GM19467 (cell line): ENCODE results near the gene OGFOD2.

Source experiments
- ATAC-seq: cut with Tn5 transposase; IDR thresholded peaks from one replicate; pipeline ENCODE4 v1.9.1; 2021; ENCODE audit warnings: mild to moderate bottlenecking, moderate library complexity; ENCODE audit not compliant: unreplicated experiment

The OGFOD2 gene

GRCh38 chr12:122951406-122951805 is 23.6 kb upstream of the OGFOD2 start:
- no peak for ATAC-seq

DNA sequence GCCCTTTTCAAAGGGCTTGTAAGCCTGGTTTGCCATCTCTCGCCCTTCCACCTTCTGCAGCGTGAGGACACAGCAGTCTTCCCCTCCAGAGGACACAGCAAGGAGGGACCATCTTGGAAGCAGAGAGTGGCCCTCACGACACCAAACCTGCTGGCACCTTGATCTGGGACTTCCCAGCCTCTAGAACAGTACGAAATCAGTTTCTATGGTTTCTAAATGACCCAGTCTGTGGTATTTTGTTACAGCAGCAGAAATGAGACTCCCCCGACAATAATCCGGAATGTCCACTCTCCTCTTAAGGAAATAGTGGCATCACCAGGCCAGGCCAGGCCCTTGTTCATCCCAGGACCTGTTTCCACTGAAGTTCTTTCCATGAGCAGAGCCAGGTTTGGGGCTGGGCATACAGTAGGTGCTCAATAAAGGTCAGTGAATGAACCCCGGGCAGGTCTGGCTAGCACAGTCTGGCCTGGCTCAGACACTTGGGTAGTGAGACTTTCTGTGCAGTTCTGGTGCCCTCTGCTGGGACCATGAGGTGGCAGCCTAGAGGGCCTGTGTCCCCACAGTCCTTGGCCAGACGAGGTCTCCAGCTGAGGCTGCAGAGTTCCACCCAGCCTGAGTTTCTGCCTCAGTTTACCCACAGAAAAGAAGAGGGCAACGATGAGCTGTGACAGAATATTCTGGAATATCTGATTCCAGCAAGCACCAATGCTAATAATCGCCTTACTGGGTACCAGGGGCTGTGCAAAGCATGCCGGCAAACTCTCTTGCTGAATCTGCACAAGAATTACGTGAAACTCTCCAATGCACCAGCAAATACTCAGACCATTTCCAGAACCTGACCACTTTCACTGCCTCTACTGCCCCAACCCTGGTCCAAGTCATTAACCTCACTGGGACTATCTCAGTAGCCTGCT is 22.8 kb upstream of the OGFOD2 start:
- peak; percentile 56 for ATAC-seq

DNA sequence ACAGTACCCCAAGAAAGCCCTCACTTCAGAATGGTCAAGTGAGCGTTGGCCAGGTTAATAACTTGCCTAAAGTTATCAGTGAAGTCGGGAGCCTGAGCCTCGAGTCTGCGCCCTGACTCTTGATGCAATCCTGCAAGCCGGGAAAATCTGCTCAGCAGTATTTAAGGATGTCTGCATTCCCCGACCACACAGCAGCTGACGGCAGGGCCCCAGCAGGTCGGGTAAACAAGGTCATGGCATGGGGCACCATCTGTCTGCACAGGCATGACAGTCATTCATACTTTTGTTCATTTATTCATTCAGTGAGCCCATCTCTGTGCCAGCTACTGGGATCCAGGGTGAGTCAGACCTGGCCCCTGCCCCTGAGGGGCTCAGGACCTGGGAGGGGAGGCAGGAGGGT is 19.9 kb upstream of the OGFOD2 start:
- ATAC-seq: no peak

DNA sequence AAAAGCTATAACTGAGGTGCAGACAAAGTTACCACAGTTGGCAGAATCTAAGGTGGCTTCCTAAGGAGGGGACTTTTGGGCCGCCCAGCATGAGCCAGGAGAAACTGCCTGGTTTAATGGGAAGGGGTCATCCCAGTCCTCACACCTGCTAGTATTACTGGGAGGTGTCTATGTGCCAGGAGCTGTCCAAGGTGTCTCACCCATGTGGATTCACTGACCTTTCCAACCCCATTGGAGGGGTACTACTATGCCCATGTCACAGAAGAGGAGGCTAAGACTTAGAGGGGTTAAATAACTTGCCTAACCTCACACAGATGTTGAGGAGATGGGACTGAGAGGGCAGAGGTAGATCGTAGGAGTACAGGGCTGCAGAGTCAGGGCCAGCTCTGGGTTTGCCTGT is 19.0 kb upstream of the OGFOD2 start:
- no peak for ATAC-seq

DNA sequence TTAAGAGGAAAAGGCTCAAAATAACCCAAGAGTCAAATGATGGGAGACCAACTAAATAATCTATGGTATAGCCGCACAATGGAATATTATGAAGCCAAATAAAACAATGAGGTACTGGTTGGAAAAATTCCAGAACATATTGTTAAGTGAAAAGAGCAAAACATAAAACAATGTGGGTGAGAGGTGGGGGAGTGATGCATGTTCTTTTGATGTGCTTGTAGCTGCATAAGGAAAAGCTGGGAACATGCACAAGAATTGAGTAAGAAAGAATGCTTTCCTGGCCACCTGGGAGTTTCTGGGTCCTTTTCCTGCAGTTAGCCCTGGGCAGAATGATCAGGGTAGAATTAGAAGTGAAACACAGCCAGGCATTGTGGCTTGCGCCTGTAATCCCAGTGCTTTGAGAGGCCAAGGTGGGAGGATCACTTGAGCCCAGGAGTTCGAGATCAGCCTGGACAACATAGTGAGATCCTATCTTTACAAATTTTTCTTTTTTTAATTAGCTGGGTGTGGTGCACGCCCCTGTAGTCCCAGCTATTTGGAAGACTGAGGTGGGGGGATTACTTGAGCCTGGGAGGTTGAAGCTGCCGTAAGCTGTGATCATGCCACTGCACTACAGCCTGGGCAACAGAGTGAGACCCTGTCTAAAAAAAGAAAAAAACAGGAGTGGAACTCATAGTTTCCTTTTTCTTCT is 16.7 kb upstream of the OGFOD2 start:
- ATAC-seq: no peak

GRCh38 chr12:122959566-122960192 is 15.4 kb upstream of the OGFOD2 start:
- ATAC-seq: no peak

- ATAC-seq: no peak
Observed at GRCh38 chr12:122960193-122960569, 14.9 kb upstream of the OGFOD2 start.

DNA sequence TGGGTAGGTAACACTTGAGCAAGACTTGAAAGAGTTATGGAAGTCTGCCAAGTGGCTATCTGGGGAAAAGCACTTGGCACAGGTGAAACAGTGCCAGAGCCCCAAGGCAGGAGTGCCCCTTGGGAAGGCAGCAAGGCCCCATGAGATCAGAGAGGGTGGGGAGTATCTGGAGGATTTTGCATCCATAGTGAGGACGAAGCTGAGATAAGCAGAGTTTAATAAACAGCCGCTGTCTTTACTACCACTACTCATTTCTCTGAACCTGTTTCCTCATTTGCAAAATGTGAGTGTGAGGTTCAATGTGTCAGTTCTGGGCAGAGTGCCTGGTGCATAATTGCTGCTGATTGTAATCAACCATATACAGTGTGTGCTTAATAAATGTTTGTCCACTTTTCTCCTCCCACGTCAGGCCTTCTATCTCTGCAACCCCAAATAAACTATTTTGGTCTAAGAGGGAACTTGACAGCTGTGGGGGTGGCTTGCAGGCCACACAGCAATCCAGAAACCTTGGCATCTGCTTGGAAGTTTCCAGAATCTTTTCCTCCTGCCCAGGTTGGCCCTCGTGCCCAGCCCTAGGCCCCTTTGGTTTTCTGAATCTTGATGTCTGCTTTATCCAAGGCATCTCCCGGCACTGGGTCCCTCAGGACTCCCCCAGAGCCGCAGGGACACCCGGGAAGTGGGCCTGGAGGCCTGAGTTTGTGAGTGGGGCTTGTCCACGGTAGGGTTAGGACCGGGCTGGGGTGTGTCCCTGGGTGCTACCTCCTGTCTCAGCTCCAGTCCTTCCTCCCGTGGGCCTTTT is 13.3 kb upstream of the OGFOD2 start:
- no peak for ATAC-seq

DNA sequence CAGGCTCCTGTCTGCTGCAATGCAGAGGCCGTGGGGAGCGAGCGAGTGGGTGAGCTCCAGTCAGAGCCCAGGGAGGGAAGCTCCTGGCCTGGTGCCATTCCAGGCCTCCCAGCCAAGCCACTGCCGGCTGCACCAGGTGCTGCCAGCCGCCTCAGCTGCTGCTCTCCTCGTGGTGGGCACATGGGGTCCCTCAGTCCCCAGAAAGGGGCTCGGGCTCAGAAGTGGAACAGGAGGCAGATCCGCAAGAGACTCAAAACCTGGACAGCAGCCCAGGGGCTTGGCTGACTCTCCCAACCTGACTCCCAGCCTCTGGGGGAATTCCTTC is 11.1 kb upstream of the OGFOD2 start:
- ATAC-seq: no peak

DNA sequence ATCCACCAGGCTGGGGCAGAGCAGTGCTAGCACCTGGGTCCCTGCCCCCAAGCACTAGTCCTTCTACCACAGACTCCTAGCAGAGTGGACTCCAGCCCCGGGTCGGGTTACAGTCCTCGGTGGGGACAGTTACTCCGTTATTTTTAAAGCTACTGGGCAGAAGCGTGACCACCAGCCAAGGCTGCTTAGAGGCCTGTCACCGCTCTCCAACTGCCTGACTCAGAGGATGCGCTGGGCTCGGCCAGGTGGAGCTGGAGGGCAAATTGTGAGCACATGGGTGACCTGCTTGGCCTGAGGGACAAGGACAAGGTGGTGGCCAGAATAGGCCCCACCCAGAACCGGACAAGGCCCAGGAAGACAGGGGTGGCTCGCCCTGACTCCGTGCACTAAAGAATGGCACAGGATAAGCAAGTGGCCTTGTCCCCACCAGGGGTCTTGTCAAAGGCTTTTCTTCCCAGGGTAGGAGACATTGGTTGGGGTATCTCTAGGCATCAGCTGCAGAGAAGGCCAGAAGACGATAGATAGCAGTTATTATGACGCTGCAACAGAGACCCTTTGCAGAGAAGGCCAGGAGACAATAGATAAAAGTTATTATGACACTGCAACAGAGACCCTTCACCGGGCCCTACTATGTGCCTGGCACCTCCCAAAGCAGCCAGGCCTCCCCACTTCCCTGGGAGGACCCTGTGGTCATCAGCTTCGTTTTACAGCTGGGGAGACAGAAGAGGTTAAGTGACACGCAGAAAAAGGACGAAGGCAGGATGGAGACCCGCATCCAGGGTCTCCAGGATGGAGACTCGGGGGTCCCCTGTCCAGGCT is 10.4 kb upstream of the OGFOD2 start:
- no peak for ATAC-seq

- ATAC-seq: no peak
Observed at GRCh38 chr12:122965321-122965751, 9.7 kb upstream of the OGFOD2 start.

DNA sequence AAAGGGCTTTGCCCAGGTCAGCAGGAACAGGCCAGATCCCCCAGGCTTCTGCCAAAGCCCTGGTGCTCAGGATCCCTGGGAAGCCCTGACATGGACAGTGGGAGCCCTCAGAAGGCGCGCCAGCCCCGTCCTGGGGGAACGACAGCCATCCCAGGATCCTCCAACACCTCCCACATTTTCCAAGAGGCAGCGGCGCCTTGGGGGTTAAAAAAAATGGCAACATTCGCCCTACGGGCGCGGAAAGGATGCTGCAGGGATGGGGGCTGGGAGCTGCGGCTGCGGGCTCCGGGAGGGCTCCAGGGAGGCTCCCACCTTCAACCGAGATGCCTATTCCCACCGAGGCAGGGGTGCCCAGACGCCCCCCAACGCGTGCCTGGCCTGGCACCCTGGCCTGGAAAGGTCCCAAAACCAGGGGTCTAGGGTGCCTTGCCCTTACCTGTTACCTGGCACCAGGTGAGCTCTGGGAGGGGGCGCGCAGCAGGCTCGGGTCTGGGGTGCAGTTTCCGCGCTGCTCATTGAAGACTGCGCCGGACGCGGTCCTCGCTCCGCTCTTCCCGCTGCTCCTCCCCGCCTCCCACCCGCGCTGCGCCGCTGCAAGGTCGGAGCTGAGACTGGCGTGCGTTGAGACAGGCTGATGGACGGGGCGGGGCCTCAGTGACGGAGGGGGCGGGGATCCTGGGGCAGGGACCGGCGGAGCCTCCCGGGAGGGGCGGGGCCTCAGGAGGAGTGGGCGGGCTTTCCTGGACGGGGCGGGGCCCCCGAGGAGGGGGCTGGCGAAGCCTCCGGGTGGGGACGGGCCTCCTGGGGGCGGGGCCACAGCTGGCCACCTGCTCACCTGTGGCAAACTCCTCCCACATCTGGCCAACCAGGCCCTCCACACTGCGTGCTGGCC is 8.9 kb upstream of the OGFOD2 start, which contains the start of gene ABCB9:
ABCB9 (minus strand) TSS at position 613 of the 892 bp plus-strand sequence. CDS start 6,228 bp downstream, outside the sequence.
- peak; percentile 64 for ATAC-seq

DNA sequence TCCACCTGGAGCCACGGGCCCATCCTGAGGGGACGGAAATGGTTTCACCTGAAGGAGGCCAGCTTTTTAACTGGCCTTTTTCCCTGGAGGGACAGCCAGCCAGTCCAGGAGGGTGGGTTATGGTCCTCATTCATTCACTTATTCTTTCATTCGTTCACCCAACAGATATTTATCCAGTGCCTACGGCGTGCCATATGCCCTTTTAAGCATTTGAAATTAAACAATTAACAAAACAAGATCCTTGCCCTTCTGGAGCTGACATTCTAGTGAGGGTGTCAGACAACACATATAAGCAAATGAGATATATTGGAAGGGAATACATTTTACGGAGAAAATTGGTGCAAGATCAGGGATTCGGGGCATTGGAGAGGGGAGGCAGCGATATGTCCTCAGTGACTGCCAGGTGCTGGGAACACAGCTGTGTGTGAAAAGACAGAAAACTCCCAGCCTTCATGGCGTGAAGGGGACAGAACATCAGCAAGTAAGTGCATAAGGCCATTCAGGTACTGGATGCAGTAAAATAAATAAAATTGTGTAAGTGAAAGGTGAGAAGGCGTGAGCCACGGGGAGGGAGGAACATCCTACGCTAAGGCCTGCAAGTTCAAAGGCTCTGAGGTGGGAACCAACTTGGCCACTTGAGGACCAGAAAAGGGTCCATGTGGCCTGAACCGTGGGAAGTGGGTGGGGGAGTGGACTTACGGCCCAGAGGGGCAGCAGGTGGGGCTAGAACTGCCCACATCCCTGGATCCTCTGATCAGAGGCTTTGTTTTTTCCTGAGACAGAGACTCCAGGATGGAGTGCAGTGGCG is 8.1 kb upstream of the OGFOD2 start:
- no peak for ATAC-seq

DNA sequence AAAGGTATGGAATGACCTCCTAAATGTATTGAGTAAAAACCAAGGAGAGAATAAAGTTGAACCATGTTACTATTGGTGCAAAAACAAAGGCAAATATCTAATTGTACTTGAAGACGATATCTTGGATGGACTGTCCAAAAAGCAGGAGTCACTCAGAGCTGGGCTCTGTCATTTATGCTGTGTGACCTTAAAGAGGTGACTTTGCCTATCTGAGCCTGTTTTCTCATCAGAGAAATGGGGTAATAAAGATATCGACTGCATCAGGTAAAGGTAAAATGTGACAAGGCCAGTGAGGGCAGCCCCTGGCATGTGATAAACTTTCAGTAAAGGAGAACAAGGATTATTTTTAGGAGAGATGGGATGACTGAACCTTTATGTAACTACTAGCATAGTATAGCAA is 6.9 kb upstream of the OGFOD2 start:
- ATAC-seq: no peak

- ATAC-seq: no peak
Observed at GRCh38 chr12:122969676-122970075, 5.4 kb upstream of the OGFOD2 start.

GRCh38 chr12:122974274-122974891 is 661 bp upstream of the OGFOD2 start:
- peak; percentile 68 for ATAC-seq

DNA sequence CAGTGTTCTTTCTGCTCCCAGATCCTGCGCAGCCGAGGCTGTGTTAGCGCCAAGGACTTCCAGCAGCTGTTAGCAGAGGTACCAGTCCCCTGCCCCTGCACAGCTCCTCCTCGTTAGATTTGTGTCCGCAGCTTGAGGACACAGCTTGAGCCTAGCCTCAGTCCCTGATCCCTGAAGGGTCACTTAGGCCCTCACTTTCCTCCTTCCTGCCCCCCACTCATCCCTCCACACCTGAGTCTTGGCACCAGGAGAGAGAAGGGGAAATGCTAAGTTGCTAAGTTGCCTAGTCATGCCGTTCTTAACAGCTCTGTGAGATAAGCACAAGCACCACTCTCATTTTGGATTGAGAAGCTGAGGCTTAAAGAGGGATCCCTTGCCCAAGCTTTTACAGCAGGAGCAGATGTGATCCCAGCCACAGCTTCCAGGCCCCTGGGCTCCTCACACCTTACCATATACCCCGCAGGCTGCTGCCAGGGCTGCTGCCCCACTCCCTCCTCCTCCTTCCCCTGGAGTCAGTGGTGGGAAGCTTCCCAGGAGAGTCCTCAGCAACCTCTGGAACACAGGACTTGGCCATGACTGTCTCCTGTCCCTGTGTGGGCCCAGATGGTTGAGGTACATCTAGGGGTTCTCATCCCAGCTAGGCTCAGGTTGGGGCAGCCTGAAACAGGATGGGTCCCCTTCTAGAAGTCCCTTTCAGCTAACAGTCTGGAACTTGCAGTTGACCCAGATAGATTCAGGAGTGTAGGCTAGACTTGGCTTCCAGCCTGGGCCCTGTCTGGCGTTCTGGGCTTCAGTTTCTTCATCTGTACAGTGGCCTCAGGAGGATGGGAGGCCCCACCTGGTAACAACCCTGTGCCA is 975 bp downstream of the OGFOD2 start:
- no peak for ATAC-seq
